GM18502 (cell line): ENCODE measurements around the gene CCSER2.
"Not testable (repeated sequence)": the region's sequence is repeated elsewhere in the genome, so short reads cannot be mapped to it uniquely, and the experiment has no call there.

Source experiments
- ATAC-seq: cut with Tn5 transposase; IDR thresholded peaks from one replicate; pipeline ENCODE4 v1.9.1; 2021; ENCODE audit warnings: mild to moderate bottlenecking; ENCODE audit not compliant: unreplicated experiment, poor library complexity

The CCSER2 gene

DNA sequence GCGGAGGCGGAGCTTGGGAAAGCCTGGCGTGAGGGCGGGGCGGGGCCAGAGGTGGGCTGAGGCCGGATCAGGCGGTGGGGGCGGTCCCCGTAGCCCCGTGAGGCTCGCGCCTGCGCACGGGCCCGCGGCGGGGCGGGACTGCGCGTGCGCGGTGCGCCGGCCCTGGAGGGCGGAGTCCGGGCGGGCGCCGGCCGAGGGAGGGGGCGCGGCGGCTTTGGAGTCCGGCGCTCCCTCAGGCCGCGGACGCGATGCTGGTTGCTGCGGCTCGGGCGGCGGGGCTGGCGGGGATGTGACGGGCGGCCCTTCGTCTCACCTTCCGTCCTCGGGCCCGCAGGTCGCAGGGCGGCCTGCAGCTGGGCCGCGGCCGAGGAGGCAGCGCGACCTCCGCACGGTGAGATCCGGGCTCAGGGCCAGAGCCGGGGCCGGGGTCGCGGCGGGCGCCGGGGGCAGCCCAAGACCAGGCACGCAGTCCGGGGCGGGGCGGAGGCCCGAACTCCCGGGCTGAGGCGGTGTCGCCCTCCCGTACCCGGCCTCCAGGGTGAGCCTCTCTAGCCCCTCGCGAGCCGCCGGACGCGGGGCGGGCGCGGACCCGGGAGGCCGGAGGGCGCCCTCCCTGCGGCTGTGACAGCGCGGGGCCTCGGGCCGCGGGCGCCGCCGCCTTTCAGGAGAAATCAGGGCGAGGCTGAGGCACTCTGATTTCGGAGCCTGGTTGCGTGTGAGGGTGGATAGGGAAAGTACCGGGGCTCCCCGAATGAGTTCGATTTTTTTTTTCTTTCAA is at the start of gene CCSER2:
Gene CCSER2 (plus strand): TSS at position 172 of the 778 bp plus-strand sequence. CDS start 42,464 bp downstream, outside the sequence.
- ATAC-seq, result peak; percentile 71

DNA sequence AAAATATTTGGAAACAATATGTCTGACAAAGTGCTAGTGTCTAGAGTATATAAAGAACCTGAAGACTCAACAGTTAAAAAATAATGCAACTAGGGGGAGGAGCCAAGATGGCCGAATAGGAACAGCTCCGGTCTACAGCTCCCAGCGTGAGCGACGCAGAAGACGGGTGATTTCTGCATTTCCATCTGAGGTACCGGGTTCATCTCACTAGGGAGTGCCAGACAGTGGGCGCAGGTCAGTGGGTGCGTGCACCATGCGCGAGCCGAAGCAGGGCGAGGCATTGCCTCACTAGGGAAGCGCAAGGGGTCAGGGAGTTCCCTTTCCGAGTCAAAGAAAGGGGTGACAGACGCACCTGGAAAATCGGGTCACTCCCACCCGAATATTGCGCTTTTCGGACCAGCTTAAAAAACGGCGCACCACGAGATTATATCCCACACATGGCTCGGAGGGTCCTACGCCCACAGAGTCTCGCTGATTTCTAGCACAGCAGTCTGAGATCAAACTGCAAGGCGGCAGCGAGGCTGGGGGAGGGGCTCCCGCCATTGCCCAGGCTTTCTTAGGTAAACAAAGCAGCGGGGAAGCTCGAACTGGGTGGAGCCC is 48.4 kb upstream of the CCSER2 start:
- not testable (repeated sequence) for ATAC-seq

DNA sequence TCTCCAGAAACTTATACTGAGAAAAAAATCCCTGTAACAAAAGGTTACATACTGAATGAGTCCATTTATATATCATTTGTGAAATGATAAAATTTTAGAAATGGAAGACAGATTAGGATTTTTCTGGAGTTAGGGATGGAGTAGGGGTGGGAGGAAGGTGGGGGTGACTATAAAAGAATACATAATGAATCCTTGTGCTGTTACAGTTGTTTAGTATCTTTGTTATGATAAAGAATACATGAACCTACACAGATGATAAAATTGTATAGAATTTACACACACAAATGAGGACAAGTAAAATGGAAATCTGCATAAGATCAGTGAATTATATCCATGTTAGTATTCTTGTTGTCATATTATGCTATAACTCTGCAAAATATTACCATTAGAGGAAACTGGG is 41.7 kb upstream of the CCSER2 start:
- ATAC-seq, result no peak

GRCh38 chr10:84288151-84288550 is 40.2 kb upstream of the CCSER2 start:
- no peak for ATAC-seq

DNA sequence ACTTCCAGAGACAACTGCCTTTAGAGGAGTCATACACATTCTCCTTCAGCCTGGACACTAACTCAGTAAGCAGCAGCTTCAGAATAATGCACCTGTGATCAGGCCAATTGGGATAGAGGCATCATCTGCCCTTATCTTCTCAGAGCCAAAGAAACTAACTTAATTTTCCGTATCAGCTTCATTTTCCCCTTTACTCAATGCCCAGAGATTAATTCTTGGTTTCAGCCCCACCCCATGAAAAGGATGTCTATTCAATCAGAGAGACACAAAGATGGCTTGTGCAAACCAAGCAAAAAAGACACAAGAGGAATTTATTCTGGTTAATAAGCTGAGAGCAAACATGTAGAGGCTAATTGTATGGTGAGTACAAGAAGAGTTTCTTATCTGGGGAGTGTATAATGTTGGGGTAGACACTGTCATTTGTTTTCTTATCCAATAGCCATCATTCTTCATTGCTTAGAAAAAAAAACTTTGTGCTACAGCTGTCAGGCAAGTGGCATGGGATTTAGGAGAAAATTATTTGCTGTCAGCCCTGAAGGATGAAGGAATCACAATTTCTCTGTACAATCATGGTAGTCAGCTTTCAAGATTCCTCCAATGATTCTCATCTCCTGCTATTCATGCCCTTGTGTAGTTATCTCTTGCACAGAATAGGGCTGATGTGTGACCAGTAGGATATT is 38.7 kb upstream of the CCSER2 start:
- ATAC-seq, result no peak

DNA sequence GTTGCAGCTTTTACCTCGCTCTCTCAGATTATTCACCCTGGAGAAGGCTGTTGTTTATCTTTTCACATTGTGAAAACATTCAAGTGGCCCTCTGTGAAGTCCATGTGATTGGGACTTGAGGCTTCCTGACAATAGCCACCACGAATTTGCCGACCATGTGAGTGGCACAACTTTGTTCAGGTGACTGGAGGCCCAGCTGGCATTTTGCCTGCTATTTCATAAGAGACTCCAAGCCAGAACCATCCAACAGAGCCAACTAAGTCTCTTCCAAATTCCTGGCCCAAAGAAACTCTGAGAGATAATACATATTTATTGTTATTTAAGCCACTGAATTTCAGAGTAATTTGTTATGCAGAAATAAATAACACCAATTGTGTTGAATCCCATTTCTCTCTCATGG is 38.2 kb upstream of the CCSER2 start:
- ATAC-seq, result no peak

GRCh38 chr10:84291384-84291783 is 37.0 kb upstream of the CCSER2 start:
- ATAC-seq, result no peak

DNA sequence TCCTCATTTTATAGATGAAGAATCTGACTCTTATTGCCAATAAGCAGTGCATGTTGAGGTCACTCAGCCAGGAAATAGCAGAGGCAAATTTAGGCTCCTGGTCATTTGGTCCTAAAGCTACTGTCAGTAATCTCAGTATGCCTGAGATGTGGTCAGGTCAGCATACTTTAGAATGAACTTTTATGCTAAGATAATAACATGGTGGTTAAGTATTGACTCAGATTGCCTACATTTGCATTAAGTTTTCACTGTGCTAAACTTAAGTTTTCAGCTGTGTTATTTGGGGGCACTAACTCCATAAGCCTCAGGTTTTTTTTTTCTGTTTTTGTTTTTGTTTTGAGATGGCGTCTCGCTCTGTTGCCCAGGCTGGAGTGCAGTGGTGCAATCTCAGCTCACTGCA is 35.9 kb upstream of the CCSER2 start:
- peak; percentile 64 for ATAC-seq

- ATAC-seq, result no peak
Measured at GRCh38 chr10:84293171-84293570, 35.2 kb upstream of the CCSER2 start.

DNA sequence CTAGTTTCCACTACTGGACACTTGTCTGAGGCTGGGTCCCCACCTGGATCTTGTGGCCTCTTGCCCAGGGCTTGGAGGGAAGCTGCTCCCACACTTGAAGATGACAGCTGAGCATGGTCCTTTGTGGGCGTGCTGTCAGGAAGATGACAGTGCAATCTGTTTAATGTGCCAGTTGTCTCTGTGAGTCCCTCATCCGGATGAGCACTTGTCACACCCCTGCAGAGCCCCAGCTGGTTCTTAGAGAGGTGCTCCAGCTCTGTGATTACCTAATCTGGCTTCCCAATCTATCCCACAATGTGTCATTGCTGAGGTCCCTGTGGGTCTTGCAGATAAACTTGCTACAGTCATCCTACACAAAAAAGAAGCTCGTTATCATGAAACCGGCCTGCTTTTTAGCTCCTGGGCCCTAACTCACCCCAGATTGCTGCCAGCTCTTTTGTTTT is 34.8 kb upstream of the CCSER2 start:
- ATAC-seq, result no peak

DNA sequence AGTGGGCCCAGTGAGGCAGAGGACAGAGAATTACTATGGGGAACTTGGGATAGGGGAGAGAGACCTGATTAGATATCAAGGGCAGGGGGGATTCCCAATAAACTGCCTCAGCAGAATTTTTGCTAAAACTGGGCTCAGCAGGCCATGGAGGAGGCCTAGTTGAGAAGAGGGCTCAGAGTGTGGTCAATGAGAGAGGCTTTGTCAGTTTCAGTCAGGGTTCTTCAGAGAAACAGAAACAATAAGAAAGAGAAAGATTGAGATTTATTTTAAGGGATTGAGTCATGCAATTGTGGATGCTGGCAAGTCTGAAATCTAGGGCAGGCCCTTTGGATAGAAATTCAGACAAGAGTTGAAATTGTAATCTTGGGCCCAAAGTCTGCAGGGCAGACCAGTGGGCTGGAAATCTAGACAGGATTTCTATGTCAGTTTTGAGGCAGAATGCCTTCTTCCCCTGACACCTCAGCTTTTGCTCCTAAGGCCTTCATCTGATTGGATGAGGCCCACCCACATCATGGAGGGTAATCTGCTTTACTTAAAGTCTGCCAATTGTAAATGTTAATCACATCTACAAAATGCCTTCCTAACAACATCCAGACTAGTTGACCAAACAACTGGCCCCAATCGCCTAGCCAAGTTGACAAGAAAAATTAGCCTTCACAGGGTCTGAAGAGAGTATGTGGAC is 33.5 kb upstream of the CCSER2 start:
- ATAC-seq, result peak; percentile 81

DNA sequence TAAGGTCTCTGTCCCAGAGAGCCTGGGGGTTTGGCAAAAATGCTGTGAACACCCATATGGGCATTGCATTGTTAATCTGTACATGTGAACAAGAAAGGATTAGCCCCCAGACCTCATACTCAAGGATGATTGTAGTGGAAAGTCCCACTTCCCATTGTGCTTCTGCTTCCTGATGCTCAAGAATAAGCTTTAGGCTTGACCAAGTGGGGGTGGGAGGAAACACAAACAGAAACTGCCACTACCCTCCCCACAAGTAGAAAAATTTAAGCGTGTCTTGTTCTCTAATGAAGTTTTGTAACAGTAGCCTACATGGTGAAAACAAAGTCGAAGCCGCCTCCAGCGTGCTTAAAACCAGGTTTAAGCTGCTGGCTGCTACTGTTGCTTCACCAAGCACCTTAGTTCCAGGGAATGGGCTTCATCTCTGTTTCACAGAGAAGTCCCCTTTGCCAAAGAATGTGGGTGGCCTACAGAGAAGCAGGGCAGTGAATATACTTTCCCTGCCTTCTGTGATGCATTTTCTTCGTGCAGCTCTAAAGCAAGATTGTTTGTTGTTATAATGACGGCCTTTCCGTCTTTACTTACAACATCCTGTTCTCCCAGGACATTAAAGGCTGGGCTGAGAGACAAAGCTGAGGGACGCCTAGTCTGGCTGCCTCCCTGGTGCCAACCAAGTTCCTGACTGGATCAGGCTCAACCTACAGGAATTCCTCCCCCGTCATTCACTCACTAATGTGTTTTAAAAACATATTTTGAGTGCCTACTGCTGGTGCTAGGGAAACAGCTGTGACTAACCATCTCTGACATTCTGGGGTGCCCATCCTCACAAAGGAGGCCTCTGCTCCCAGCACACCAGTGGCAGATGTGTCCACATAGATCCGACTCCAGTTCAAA is 32.1 kb upstream of the CCSER2 start:
- ATAC-seq, result no peak

DNA sequence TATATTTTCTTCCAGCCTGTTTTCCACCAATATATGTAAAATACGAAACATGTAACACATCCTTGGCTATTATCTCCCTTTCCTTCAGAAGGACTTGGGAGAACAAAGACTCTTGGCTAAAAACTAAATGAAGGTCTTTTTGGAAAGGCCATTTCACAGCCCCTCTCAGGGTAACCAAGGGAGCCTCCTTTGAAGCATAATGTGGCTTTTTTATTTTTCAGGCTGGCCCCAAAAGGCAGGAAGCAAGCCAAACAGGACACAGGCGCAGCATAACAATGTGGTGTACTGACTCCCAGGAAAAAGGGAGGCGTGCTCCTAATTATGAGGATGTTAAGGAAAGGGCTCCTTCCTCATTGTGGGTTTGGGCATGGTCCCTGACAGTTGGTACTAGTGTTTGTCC is 30.3 kb upstream of the CCSER2 start:
- ATAC-seq, result no peak

- ATAC-seq, result no peak
Measured at GRCh38 chr10:84302223-84302622, 26.2 kb upstream of the CCSER2 start.

DNA sequence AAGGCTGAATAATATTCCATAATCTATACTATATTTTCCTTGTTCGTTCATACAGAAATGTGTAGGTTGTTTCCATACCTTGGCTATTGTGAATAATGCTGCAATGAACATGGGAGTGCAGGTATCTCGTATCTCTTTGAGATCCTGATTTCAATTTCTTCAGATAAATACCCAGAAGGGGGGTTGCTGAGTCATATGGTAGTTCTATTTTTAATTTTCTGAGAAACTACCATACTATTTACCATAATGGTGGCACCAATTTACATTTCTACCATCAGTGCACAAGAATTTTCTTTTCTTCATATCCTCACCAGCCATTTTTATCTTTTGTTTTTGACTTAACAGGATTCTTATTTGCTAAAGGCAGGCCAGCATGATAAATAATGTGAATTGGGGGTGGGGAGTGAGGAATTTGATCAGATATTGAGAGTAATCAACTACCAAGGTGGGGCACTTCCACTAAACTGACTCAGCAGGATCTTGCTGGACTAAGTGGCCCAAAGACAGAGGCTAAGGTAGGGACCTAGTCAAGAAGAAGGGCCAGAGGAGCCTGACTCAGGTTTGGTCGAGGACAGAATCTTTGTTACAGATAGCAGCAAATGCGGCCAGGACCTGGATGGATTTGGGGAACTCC is 21.5 kb upstream of the CCSER2 start:
- ATAC-seq, result no peak

- no peak for ATAC-seq
Measured at GRCh38 chr10:84308021-84308420, 20.4 kb upstream of the CCSER2 start.

DNA sequence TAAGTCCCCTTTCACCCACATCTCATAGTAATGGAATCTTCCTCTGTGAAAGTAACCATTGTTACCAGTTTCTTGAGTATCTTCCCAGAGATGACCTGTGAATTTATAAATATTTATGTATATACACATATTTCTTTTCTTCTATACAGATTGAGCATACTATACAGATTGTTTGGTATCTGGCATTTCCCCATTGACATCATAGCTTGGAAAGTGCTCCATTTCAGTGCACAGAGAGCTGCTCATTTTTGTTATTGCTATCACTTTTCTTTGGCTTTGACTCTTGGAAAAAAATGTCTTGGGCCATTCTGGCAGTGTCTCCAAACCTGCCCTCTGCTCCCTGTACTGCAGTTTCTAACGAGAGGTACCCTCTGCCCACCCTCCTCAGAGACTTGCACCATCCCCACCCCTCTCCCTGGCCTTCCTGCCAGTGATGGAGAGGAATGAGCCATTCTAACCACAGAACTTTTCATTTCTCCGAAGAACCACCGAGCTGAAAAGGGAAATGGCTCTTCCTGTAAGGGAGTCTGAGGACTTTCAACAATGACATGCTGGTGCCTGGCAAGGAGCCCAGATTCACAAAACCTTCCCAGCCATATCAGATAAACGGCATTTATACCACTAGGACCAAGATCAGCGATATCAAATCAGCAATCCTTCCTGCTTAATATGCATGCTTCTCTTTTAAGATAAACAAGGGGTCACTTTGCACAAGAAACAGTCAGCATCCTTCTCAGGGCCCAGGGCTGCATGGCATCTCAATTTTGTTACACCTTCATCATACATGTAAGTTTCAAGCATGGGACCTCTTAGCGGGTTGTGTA is 19.7 kb upstream of the CCSER2 start:
- ATAC-seq, result peak; percentile 66

DNA sequence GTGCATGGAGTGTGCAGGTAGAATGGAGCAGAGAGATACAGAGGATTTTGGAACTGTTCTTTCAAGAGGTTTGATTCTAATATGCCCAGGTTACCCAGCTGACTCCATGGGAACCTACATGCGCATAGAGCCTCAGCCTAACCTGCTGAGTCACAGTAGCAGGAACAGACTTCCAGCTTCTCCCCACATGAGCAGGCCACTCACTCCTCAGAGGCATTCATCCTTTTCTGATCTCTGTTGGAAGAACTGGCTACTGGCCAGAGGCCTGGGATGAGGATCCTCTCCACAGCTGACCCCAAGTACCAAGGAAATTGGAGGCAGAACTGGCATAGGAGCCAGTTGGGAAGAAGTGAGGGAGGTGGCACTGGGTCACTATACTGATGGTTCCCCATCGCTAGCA is 17.9 kb upstream of the CCSER2 start:
- ATAC-seq, result no peak

- no peak for ATAC-seq
Measured at GRCh38 chr10:84311576-84311975, 16.8 kb upstream of the CCSER2 start.
